OCI-LY1 (cell line): ENCODE measurements around the gene SPSB1.

ENCODE experiments used
- EZH2 ChIP-seq: fragments of 200-600 bp; sonication (generic), shearing (Covaris generic); IDR thresholded peaks from 2 replicates; pipeline ENCODE4 v1.8.0; 2017; ENCODE audit warnings: borderline replicate concordance, mixed run types, mild to moderate bottlenecking, antibody characterized with exemption, low read length, moderate library complexity, mixed read lengths
- TF ChIP-seq, protein P1 (sequence below): fragments of 200-600 bp; sonication (generic), shearing (Covaris generic); IDR thresholded peaks from 2 replicates; pipeline ENCODE4 v1.5.1; 2017; ENCODE audit warnings: mild to moderate bottlenecking, antibody characterized with exemption, low read length, moderate library complexity, mixed read lengths

DNA sequence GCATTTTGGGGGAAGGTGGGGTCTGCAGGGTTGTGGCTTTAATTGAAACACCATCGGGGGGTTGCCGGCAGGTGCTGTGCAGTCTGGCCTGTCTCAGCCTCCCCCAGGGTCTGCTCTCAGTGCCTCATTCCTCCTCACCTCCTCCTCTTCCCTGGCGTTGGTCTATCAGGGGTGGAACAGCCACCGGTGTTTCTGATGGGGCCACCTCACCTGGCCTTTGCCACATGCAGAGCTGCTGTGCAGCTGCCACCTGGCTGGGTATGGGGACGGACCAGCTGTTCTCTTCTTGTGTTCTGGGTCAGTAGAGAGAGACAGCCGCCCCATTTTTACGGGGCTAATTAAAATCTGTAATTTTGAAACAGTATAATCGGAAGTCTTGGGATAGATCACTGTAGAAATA is 53.9 kb downstream of the SPSB1 start:
- TF ChIP-seq EZH2, result no peak
- TF ChIP-seq, protein P1, sequence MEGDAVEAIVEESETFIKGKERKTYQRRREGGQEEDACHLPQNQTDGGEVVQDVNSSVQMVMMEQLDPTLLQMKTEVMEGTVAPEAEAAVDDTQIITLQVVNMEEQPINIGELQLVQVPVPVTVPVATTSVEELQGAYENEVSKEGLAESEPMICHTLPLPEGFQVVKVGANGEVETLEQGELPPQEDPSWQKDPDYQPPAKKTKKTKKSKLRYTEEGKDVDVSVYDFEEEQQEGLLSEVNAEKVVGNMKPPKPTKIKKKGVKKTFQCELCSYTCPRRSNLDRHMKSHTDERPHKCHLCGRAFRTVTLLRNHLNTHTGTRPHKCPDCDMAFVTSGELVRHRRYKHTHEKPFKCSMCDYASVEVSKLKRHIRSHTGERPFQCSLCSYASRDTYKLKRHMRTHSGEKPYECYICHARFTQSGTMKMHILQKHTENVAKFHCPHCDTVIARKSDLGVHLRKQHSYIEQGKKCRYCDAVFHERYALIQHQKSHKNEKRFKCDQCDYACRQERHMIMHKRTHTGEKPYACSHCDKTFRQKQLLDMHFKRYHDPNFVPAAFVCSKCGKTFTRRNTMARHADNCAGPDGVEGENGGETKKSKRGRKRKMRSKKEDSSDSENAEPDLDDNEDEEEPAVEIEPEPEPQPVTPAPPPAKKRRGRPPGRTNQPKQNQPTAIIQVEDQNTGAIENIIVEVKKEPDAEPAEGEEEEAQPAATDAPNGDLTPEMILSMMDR, result no peak
